C4-2B (cell line): ENCODE results near the gene MTUS2.

Experiments used
- H3K27ac ChIP-seq: fragments of 450-650 bp; 2 replicates; pipeline ENCODE4 v1.5.1; 2017
- ZFX ChIP-seq: fragments of 450-650 bp; IDR thresholded peaks from 2 replicates; pipeline ENCODE4 v1.6.1; 2017
- TF ChIP-seq, protein P1 (sequence below): fragments of 450-650 bp; conservative IDR thresholded peaks from 2 replicates; pipeline ENCODE4 v1.5.1; 2017; ENCODE audit warnings: mild to moderate bottlenecking

Gene MTUS2

GRCh38 chr13:29115842-29116241 is 295.7 kb downstream of the MTUS2 start:
- no peak overlapping the region for H3K27ac ChIP-seq
- TF ChIP-seq ZFX, result no peak
- TF ChIP-seq, protein P1, sequence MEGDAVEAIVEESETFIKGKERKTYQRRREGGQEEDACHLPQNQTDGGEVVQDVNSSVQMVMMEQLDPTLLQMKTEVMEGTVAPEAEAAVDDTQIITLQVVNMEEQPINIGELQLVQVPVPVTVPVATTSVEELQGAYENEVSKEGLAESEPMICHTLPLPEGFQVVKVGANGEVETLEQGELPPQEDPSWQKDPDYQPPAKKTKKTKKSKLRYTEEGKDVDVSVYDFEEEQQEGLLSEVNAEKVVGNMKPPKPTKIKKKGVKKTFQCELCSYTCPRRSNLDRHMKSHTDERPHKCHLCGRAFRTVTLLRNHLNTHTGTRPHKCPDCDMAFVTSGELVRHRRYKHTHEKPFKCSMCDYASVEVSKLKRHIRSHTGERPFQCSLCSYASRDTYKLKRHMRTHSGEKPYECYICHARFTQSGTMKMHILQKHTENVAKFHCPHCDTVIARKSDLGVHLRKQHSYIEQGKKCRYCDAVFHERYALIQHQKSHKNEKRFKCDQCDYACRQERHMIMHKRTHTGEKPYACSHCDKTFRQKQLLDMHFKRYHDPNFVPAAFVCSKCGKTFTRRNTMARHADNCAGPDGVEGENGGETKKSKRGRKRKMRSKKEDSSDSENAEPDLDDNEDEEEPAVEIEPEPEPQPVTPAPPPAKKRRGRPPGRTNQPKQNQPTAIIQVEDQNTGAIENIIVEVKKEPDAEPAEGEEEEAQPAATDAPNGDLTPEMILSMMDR, result no peak

GRCh38 chr13:29117663-29118062 is 297.5 kb downstream of the MTUS2 start:
- no peak overlapping the region for H3K27ac ChIP-seq
- TF ChIP-seq, protein P1, result no peak
- no peak for TF ChIP-seq ZFX

DNA sequence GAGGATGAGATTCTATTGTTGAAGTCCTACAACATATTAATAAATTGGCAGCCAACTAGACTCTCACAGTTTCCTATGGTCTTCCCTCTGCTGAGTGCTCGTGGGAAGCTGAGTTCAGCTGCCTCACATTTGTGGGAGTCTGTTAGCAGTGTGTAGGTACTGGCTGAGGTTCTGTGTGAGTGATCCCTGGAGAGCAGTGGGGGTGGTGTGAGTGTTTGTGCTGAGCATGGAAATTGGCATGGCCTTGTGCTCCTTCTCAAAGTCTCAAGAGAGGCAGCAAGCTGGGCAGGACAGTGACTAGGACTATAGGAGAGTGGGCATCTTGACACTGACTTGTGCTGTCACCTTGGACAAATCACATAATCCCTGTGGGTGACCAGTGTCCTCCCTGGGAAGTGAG is 298.3 kb downstream of the MTUS2 start:
- TF ChIP-seq ZFX, result no peak
- TF ChIP-seq, protein P1, result no peak
- H3K27ac ChIP-seq, result no peak overlapping the region

DNA sequence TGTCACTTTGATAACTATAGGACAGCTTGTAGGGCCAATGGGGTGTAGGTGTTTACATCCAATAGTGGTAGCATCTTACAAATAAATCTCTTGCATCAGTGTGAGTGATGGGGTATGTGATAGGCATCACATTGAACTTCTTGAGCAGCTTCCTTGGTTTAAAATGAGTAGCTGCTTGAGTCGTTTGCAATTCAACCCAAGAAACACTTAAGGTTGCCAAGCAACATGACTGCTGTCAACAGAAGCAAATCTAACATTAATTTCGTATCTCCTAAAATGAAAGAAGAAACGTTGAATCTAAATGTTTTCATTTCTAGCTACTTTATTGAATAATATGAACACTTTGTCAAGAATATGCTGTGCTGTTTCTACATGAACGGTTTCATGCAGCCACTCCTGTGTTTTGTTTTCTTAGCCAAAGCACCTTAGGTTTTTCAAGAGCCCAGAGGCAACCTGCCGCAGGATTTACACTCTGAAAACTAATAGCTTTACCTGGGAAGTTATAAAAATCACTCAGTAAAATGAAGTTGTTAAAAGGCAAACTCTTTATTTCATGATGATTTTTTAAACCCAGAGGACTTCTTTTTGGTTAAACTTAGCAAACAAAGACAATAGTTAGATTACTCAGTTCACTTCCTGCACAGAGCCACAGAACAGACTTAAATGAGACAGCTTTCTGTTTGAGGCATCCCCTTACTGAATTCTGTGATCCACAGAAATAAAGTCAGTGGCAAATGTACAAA is 305.2 kb downstream of the MTUS2 start:
- H3K27ac ChIP-seq, result no peak overlapping the region

GRCh38 chr13:29125934-29126424 is 305.8 kb downstream of the MTUS2 start:
- H3K27ac ChIP-seq, result no peak overlapping the region
- TF ChIP-seq, protein P1, result no peak
- no peak for TF ChIP-seq ZFX

More for the DNA sequence above, 305.2 kb downstream of the MTUS2 start:
- TF ChIP-seq, protein P1, result no peak
- no peak for TF ChIP-seq ZFX

- no peak for TF ChIP-seq ZFX
- TF ChIP-seq, protein P1, result no peak
- H3K27ac ChIP-seq, result no peak overlapping the region
Measured at GRCh38 chr13:29129616-29130015, 309.5 kb downstream of the MTUS2 start.

- no peak overlapping the region for H3K27ac ChIP-seq
- no peak for TF ChIP-seq ZFX
- TF ChIP-seq, protein P1, result no peak
Measured at GRCh38 chr13:29131159-29131558, 311.0 kb downstream of the MTUS2 start.
